Vagina (tissue), 2 donors: ENCODE measurements around the gene TMEM273. TPM values are rescaled to one million over a fixed set of nuclear protein-coding genes. Genes with fewer than 3 reads are reported as not detected.
"Not testable (repeated sequence)": the region's sequence is repeated elsewhere in the genome, so short reads cannot be mapped to it uniquely, and the experiment has no call there.

Experiments
- DNase-seq, 2 donors: peaks; one replicate each; pipeline ENCODE4 v3.0.0-alpha.2; 2017; ENCODE audit errors: extremely low spot score in 2 of 2
- H3K27ac ChIP-seq: fragments of 200-600 bp; sonication (generic); one replicate; pipeline ENCODE4 v1.5.1; 2019
- H3K27me3 ChIP-seq: fragments of 200-600 bp; sonication (generic); one replicate; pipeline ENCODE4 v1.5.1; 2019
- H3K36me3 ChIP-seq, 2 donors: fragments of 200-600 bp; sonication (generic); one replicate each; pipeline ENCODE4 v1.5.1; 2017 to 2019
- H3K4me1 ChIP-seq: fragments of 200-600 bp; sonication (generic); one replicate; pipeline ENCODE4 v1.5.1; 2019
- H3K4me3 ChIP-seq, 2 donors: fragments of 200-600 bp; sonication (generic); 1 replicate in 1 of 2; 2 replicates in 1 of 2; pipeline ENCODE4 v1.5.1; 2016 to 2019
- H3K9me3 ChIP-seq: fragments of 200-600 bp; sonication (generic); one replicate; pipeline ENCODE4 v1.5.1; 2019
- POLR2A ChIP-seq, 2 donors: fragments of 450-650 bp; IDR thresholded peaks; one replicate each; pipeline ENCODE4 v1.6.1; 2017; ENCODE audit warnings: antibody characterized with exemption in 2 of 2, mild to moderate bottlenecking in 2 of 2, moderate library complexity in 2 of 2
- POLR2AphosphoS5 ChIP-seq, 2 donors: sonication (generic); formaldehyde crosslinking; IDR thresholded peaks; one replicate each; pipeline ENCODE4 v1.9.0; 2017; ENCODE audit warnings: antibody characterized with exemption in 2 of 2, mild to moderate bottlenecking in 2 of 2, low read depth in 1 of 2; ENCODE audit not compliant: insufficient read depth in 1 of 2
- intact Hi-C: fragments of 100-400 bp; cut with DNase I; formaldehyde crosslinking; loops from one replicate; pipeline ENCODE4 v1.15.1; 2023
- total RNA-seq: library from RNA; depleted of rRNA; stranded (reverse); fragments of >200 nt; gene quantifications from one replicate; pipeline ENCODE4 v1.2.3, GENCODE V29; 2016
- TF ChIP-seq, protein P1 (sequence below), 3 experiments: fragments of 450-650 bp in 2 of 3; fragments of 200-600 bp in 1 of 3; sonication (generic) in 1 of 3; IDR thresholded peaks; one replicate each; pipeline ENCODE4 v1.5.1; 2017 to 2019; ENCODE audit warnings: antibody characterized with exemption in 3 of 3, mild to moderate bottlenecking in 2 of 3, moderate library complexity in 2 of 3

The TMEM273 gene
- total RNA-seq, 1 donor from 2014 or later = 17.9 TPM

DNA sequence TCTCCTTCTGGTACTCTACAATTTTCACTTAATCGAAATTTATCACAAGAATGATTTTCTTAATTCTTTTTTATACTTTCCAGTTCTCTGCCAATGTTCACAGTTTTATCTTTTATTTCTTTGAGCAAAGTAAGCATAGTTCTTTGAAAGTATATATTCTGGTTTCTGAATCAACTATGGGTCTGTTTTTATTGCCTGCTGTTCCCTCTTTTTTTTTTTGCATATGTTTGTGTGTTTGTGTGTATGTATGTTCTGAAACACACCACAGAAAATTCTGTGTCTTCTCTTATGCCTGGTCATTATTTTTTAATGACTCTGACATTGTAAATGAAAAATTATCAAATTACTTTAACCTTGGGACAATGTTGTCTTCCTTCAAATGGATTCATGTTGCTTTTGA is 15.9 kb upstream of the TMEM273 start:
- intact Hi-C loops = no loop called here
- H3K27ac ChIP-seq = no peak overlapping the region
- no peaks in the 10 kb centered on the region for H3K4me1 ChIP-seq
- no peak overlapping the region for H3K4me3 ChIP-seq
- no peaks in the 10 kb centered on the region for H3K36me3 ChIP-seq
- no peak for DNase-seq
- TF ChIP-seq POLR2A (IDR thresholded peaks at IDR 0.05) = no peak
- no peak for TF ChIP-seq POLR2AphosphoS5 (IDR thresholded peaks at IDR 0.05; ENCODE audit: insufficient read depth in 1 of 2, low read depth in 1 of 2)
- TF ChIP-seq, protein P1, sequence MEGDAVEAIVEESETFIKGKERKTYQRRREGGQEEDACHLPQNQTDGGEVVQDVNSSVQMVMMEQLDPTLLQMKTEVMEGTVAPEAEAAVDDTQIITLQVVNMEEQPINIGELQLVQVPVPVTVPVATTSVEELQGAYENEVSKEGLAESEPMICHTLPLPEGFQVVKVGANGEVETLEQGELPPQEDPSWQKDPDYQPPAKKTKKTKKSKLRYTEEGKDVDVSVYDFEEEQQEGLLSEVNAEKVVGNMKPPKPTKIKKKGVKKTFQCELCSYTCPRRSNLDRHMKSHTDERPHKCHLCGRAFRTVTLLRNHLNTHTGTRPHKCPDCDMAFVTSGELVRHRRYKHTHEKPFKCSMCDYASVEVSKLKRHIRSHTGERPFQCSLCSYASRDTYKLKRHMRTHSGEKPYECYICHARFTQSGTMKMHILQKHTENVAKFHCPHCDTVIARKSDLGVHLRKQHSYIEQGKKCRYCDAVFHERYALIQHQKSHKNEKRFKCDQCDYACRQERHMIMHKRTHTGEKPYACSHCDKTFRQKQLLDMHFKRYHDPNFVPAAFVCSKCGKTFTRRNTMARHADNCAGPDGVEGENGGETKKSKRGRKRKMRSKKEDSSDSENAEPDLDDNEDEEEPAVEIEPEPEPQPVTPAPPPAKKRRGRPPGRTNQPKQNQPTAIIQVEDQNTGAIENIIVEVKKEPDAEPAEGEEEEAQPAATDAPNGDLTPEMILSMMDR (IDR thresholded peaks at IDR 0.05) = no peak
- no peaks in the 10 kb centered on the region for H3K9me3 ChIP-seq
- no peaks in the 10 kb centered on the region for H3K27me3 ChIP-seq

DNA sequence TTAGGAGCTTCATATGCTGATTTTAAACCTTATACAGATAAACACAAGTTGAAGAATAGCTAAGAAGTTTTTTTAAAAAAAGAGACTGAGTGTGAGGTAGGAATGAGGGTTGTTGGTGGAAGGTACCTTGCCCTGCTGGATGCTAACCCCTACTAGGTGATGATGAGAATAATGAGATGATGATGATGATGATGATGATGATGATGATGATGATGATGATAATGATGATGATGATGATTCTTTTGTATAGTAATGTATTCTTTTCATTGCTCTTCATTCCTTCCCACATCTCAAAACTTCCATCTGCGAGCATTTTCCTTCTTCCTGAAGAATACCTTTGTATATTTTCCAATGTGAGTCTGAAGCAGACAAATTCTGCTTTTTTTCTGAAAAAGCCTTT is 14.1 kb upstream of the TMEM273 start:
- H3K27me3 ChIP-seq = no peaks in the 10 kb centered on the region
- intact Hi-C loops = no loop called here
- TF ChIP-seq POLR2A (IDR thresholded peaks at IDR 0.05) (no peak), POLR2AphosphoS5 (IDR thresholded peaks at IDR 0.05; ENCODE audit: insufficient read depth in 1 of 2, low read depth in 1 of 2) (no peak)
- TF ChIP-seq, protein P1 (IDR thresholded peaks at IDR 0.05) = no peak
- no peaks in the 10 kb centered on the region for H3K36me3 ChIP-seq
- H3K4me3 ChIP-seq = no peak overlapping the region
- H3K27ac ChIP-seq = no peak overlapping the region
- no peak for DNase-seq
- no peaks in the 10 kb centered on the region for H3K9me3 ChIP-seq
- H3K4me1 ChIP-seq = no peaks in the 10 kb centered on the region

DNA sequence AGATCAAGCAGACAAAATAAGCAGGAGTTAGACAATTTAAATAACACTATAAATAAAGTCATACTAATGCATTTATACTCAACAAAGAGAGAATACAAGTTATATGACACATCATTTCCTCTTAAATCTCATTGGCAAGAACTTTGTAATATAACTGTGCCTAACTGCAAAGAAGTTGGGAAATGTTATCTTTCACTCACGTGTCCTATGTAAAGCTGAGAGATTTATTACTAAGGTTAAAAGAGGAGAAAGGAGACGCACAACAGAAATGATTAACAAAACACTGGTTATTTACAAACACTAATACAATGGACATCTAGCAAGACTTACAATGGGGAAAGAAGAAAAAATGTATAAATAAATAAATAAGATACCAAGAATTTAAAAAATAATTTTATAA is 12.7 kb upstream of the TMEM273 start:
- Histone ChIP-seq H3K4me3 (no peak overlapping the region), H3K36me3 (no peaks in the 10 kb centered on the region), H3K27me3 (no peaks in the 10 kb centered on the region), H3K27ac (no peak overlapping the region), H3K4me1 (no peaks in the 10 kb centered on the region), H3K9me3 (no peaks in the 10 kb centered on the region)
- no peak for DNase-seq
- intact Hi-C loops = no loop called here
- TF ChIP-seq, protein P1 (IDR thresholded peaks at IDR 0.05) = no peak
- TF ChIP-seq POLR2AphosphoS5 (IDR thresholded peaks at IDR 0.05; ENCODE audit: insufficient read depth in 1 of 2, low read depth in 1 of 2) = no peak
- no peak for TF ChIP-seq POLR2A (IDR thresholded peaks at IDR 0.05)

DNA sequence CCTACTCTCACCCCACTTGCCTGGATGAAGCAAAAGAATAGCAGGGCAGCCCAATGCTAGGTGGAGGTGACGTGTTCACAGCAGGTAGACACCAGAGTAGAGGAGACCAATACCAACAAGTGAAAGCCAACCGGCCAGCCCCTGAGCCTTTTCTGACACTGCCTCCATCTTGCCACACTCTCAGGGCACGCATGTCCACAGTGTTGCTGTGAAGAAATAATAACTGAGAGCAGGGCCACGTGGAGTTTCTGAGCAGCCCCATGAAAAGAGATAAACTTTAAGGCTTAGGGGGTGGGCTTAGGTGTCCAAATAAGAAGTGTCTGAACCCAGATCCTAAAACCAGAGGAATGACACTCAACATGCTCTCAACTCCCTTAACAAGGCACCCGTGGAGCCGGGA is 9.0 kb upstream of the TMEM273 start:
- no peaks in the 10 kb centered on the region for H3K4me1 ChIP-seq
- H3K27ac ChIP-seq = no peak overlapping the region
- H3K9me3 ChIP-seq = no peaks in the 10 kb centered on the region
- TF ChIP-seq, protein P1 (IDR thresholded peaks at IDR 0.05) = no peak
- no peak for TF ChIP-seq POLR2AphosphoS5 (IDR thresholded peaks at IDR 0.05; ENCODE audit: insufficient read depth in 1 of 2, low read depth in 1 of 2)
- no peak for TF ChIP-seq POLR2A (IDR thresholded peaks at IDR 0.05)
- DNase-seq = no peak
- H3K27me3 ChIP-seq = no peaks in the 10 kb centered on the region
- intact Hi-C loops = no loop called here
- H3K36me3 ChIP-seq = no peaks in the 10 kb centered on the region
- H3K4me3 ChIP-seq = no peak overlapping the region

DNA sequence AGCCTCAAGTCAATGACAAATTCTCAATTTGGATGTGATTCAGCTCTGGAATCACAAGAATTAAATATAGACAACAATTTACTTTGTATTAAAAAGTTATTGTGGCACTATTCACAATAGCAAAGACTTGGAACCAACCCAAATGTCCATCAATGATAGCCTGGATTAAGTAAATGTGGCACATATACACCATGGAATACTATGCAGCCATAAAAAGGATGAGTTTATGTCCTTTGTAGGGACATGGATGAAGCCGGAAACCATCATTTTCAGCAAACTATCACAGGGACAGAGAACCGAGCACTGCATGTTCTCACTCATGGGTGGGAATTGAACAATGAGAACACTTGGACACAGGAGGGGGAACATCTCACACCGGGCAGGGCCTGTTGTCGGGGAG is 7.7 kb upstream of the TMEM273 start:
- intact Hi-C loops, H3K27me3 ChIP-seq, H3K4me1 ChIP-seq, H3K27ac ChIP-seq, H3K9me3 ChIP-seq, DNase-seq, H3K4me3 ChIP-seq, H3K36me3 ChIP-seq: not testable (repeated sequence)
